Right renal cortex interstitium (tissue), 3 donors: Measurements from ENCODE around the gene SLC10A1. TPM values are rescaled to one million over a fixed set of nuclear protein-coding genes. Genes with fewer than 3 reads are reported as not detected.

Source experiments
- DNase-seq, 3 donors: peaks; one replicate each; pipeline ENCODE4 v3.0.0-alpha.2; 2013; ENCODE audit warnings: low read depth in 3 of 3, low spot score in 2 of 3
- polyA plus RNA-seq, 3 donors: library from polyadenylated mRNA; unstranded; fragments of 120-200 nt; gene quantifications; one replicate each; pipeline ENCODE4 v1.2.1, GENCODE V29; 2013; ENCODE audit not compliant: insufficient read length in 3 of 3

Gene SLC10A1
- polyA plus RNA-seq, 3 donors: 0.24 TPM; not detected in 2

GRCh38 chr14:69726761-69727511, 70.1 kb downstream of the SLC10A1 start:
- no peak for DNase-seq

Other genes starting within 250 kb of the SLC10A1 start
- under 1 TPM; 0.04 to 0.08 (median 0.08) TPM for gene CCDC177, start 222.4 kb downstream of the SLC10A1 start, polyA plus RNA-seq
- gene SUSD6, start 185.6 kb downstream of the SLC10A1 start, polyA plus RNA-seq: 10 to 100 TPM; 20.2 to 22.0 (median 20.3) TPM
- 100 to 1,000 TPM; 538 to 768 (median 669) TPM for gene SRSF5, start 30.1 kb downstream of the SLC10A1 start, polyA plus RNA-seq
- gene SMOC1, start 82.2 kb upstream of the SLC10A1 start, polyA plus RNA-seq: 1 to 10 TPM; 1.3 to 2.0 (median 1.7) TPM